Calu3 (cell line): ENCODE results near the gene STIM2. TPM values are rescaled to one million over a fixed set of nuclear protein-coding genes. Genes with fewer than 3 reads are reported as not detected.

ENCODE experiments used
- BruUV-seq: library from RNA; stranded (reverse); fragments of 400-500 nt; replicated peaks from 2 replicates; lab custom pipeline; 2021; lab: Mats Ljungman, UMichigan
- CTCF ChIA-PET: fragments of 300-600 bp; sonication (Branson Sonifier 250); formaldehyde crosslinking; loops from one replicate; lab custom pipeline; 2022; ENCODE audit warnings: antibody characterized with exemption; lab: Charles Lee
- DNase-seq: peaks from one replicate; pipeline ENCODE4 v3.0.0; 2022
- H3K27ac Mint-ChIP-seq: one replicate; pipeline ENCODE4 v1.8.0; 2022; ENCODE audit warnings: mixed read lengths; ENCODE audit not compliant: unreplicated experiment
- H3K27me3 Mint-ChIP-seq: one replicate; pipeline ENCODE4 v1.8.0; 2022; ENCODE audit warnings: mixed read lengths; ENCODE audit not compliant: unreplicated experiment
- H3K36me3 Mint-ChIP-seq: one replicate; pipeline ENCODE4 v1.8.0; 2022; ENCODE audit warnings: mild to moderate bottlenecking, moderate library complexity, mixed read lengths; ENCODE audit not compliant: insufficient read depth, unreplicated experiment
- H3K4me1 Mint-ChIP-seq: one replicate; pipeline ENCODE4 v1.8.0; 2022; ENCODE audit warnings: mild to moderate bottlenecking, low read depth, mixed read lengths; ENCODE audit not compliant: unreplicated experiment
- H3K4me3 Mint-ChIP-seq: one replicate; pipeline ENCODE4 v1.8.0; 2022; ENCODE audit warnings: mild to moderate bottlenecking, low read depth, moderate library complexity, mixed read lengths; ENCODE audit not compliant: unreplicated experiment
- H3K9me3 Mint-ChIP-seq: one replicate; pipeline ENCODE4 v1.8.0; 2022; ENCODE audit warnings: low read depth, mixed read lengths; ENCODE audit not compliant: unreplicated experiment
- intact Hi-C: fragments of 100-400 bp; cut with micrococcal nuclease; formaldehyde crosslinking; loops from one replicate; pipeline ENCODE4 v1.10.0; 2022; ENCODE audit not compliant: unreplicated experiment
- total RNA-seq: library from RNA; stranded (reverse); gene quantifications from 2 replicates; pipeline ENCODE4 v1.2.3, GENCODE V29; 2022
- TF ChIP-seq, protein P1 (sequence below): fragments of 200-600 bp; IDR thresholded peaks from one replicate; pipeline ENCODE4 v1.8.0; 2022; ENCODE audit warnings: antibody characterized with exemption; ENCODE audit not compliant: unreplicated experiment

The STIM2 gene
- total RNA-seq, 1 experiment from 2014 or later: 24.2 TPM

DNA sequence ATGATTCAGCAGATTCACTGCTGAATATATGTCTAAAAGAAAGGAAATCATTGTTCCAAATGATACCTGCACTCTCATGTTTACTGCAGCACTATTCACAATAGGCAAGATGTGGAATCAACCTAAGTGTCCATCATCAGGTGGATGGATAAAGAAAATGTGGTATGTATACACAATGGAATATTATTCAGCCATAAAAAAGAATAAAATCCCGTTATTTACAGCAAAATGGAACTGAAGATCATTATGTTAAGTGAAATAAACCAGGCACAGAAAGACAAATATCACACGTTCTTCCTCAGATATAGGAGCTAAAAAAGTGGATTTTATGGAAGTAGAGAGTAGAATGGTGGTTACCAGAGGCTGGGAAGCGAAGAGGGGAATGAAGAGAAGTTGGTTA is 130.4 kb downstream of the STIM2 start:
- intact Hi-C loops: no loop called here
- CTCF ChIA-PET: no interaction called here

DNA sequence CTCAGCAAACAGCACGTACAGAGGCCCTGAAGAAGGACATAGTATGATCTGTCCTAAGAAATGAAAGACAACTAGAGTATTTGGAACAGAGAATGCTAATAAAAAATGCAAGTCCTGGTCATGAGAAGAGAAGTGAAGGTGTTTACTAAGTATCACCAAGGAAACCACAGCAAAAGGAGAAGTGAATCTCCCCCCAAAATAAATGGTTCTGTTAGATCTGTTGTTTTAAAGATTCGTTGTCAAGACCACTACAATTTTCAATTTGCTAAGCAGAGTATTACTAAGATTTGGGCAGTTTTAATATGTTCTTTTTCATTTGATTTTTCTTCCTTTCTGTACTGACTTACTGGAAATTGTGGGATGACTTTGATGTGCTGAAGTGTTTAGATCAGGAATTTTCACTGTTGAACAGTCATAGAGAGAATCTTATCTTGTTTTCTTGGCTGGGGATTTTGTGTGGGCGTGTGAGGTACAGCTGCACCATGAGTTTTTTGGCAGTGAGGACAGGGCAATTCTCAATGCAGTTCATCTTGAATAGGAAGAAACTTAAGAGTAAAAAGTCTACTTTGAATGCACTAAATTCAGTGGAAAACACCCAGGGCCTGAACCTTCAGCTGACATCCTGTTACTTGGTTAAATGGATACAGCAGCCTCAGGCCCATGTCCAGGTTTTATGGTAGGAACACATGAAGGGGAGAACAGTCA is 132.2 kb downstream of the STIM2 start:
- Mint-ChIP-seq H3K9me3 (no peaks in the 10 kb centered on the region), H3K36me3 (no peaks in the 10 kb centered on the region), H3K27me3 (no peaks in the 10 kb centered on the region), H3K4me1 (no peaks in the 10 kb centered on the region), H3K4me3 (no peak overlapping the region), H3K27ac (no peak overlapping the region)
- TF ChIP-seq, protein P1, sequence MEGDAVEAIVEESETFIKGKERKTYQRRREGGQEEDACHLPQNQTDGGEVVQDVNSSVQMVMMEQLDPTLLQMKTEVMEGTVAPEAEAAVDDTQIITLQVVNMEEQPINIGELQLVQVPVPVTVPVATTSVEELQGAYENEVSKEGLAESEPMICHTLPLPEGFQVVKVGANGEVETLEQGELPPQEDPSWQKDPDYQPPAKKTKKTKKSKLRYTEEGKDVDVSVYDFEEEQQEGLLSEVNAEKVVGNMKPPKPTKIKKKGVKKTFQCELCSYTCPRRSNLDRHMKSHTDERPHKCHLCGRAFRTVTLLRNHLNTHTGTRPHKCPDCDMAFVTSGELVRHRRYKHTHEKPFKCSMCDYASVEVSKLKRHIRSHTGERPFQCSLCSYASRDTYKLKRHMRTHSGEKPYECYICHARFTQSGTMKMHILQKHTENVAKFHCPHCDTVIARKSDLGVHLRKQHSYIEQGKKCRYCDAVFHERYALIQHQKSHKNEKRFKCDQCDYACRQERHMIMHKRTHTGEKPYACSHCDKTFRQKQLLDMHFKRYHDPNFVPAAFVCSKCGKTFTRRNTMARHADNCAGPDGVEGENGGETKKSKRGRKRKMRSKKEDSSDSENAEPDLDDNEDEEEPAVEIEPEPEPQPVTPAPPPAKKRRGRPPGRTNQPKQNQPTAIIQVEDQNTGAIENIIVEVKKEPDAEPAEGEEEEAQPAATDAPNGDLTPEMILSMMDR: no peak
- no TSS peak for BruUV-seq
- intact Hi-C loops: no loop called here
- CTCF ChIA-PET: no interaction called here
- no peak for DNase-seq

More for the DNA sequence above, 130.4 kb downstream of the STIM2 start:
- H3K4me3 Mint-ChIP-seq: no peak overlapping the region
- TF ChIP-seq, protein P1: no peak
- H3K27ac Mint-ChIP-seq: no peak overlapping the region
- no peaks in the 10 kb centered on the region for H3K9me3 Mint-ChIP-seq
- H3K27me3 Mint-ChIP-seq: no peaks in the 10 kb centered on the region
- H3K4me1 Mint-ChIP-seq: no peaks in the 10 kb centered on the region
- BruUV-seq: no TSS peak
- no peak for DNase-seq
- H3K36me3 Mint-ChIP-seq: no peaks in the 10 kb centered on the region

DNA sequence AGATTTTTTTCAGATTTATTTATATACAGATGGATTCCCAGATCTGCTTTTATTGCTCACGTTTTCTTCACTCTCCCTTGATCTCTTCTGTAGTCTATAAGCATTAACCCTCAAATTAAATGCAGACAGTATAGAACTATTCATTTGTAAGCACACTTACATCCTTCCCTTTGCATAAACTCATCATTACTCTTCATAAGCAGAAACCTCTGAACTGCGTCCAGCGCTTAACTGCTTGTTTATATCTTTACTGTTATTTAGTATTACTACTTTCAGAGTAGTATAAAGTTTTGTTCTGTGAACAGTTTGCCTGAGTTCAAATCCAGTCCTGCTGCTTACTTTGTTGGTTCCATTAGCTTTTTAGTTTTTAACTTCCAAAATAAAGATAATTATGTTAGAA is 132.9 kb downstream of the STIM2 start:
- H3K4me1 Mint-ChIP-seq: no peaks in the 10 kb centered on the region
- H3K4me3 Mint-ChIP-seq: no peak overlapping the region
- H3K36me3 Mint-ChIP-seq: no peaks in the 10 kb centered on the region
- TF ChIP-seq, protein P1: no peak
- intact Hi-C loops: no loop called here
- DNase-seq: no peak
- H3K27me3 Mint-ChIP-seq: no peaks in the 10 kb centered on the region
- CTCF ChIA-PET: no interaction called here
- no TSS peak for BruUV-seq
- H3K9me3 Mint-ChIP-seq: no peaks in the 10 kb centered on the region
- H3K27ac Mint-ChIP-seq: no peak overlapping the region

DNA sequence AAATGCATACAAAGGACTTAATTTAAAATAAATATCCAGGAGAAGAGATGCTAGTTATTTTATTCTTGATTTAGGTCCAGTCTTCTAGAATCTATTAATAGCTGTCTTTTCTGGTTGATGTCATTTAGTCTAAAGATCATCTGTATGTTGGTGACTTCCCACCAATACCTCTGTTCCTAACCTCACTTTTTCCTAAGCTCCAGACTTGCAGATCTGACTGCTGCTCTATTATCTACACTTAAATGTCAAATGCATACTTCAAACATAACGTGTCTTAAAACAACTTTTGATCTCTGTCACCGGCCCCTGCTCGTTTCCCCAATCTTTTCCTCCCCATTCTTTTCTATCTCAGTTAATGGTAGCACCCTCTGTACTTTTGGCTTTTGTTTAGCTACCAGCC is 133.3 kb downstream of the STIM2 start:
- intact Hi-C loops: no loop called here
- CTCF ChIA-PET: no interaction called here

More for the DNA sequence above, 133.3 kb downstream of the STIM2 start:
- H3K36me3 Mint-ChIP-seq: no peaks in the 10 kb centered on the region
- TF ChIP-seq, protein P1: no peak
- no peaks in the 10 kb centered on the region for H3K9me3 Mint-ChIP-seq
- BruUV-seq: no TSS peak
- no peak overlapping the region for H3K4me3 Mint-ChIP-seq
- no peaks in the 10 kb centered on the region for H3K4me1 Mint-ChIP-seq
- DNase-seq: no peak
- H3K27me3 Mint-ChIP-seq: no peaks in the 10 kb centered on the region
- no peak overlapping the region for H3K27ac Mint-ChIP-seq
